GM12873 (cell line): ENCODE data around the gene PLCL2.

Source experiments
- CTCF ChIP-seq: IDR thresholded peaks from 2 replicates; pipeline ENCODE4 v1.5.1; 2012; ENCODE audit warnings: low read depth, mild to moderate bottlenecking, moderate library complexity, low read length, control low read depth; ENCODE audit not compliant: insufficient read depth; ENCODE audit errors: missing control alignments

PLCL2 gene

GRCh38 chr3:17054301-17054981 lies 169.7 kb downstream of the PLCL2 start:
- no peak for TF ChIP-seq CTCF

GRCh38 chr3:17054982-17055343 lies 170.2 kb downstream of the PLCL2 start:
- no peak for TF ChIP-seq CTCF

- no peak for TF ChIP-seq CTCF
These were observed 170.9 kb downstream of the PLCL2 start for GRCh38 chr3:17055374-17056276.

GRCh38 chr3:17057321-17057720 lies 172.6 kb downstream of the PLCL2 start:
- no peak for TF ChIP-seq CTCF

GRCh38 chr3:17059989-17060550 lies 175.3 kb downstream of the PLCL2 start:
- no peak for TF ChIP-seq CTCF

- TF ChIP-seq CTCF = no peak
These were observed 176.2 kb downstream of the PLCL2 start for GRCh38 chr3:17061005-17061404.

GRCh38 chr3:17062736-17063135 lies 178.0 kb downstream of the PLCL2 start:
- TF ChIP-seq CTCF = no peak
